Natural killer cell (primary cell): Measurements from ENCODE around the gene AIFM2. TPM values are rescaled to one million over a fixed set of nuclear protein-coding genes. Genes with fewer than 3 reads are reported as not detected.

ENCODE experiments used
- ATAC-seq, 3 donors: fragments of 150-1000 bp in 2 of 3; fragments of 200-7000 bp in 1 of 3; cut with Tn5 transposase; 1 replicate in 1 of 3; 2 replicates in 2 of 3; pipeline ENCODE4 v1.10.0; 2021; ENCODE audit warnings: mild to moderate bottlenecking in 2 of 3, moderate library complexity in 2 of 3
- DNase-seq, 2 donors: peaks; one replicate each; pipeline versions ENCODE4 v3.0.0 to v3.0.0-alpha.2; 2013 to 2021; ENCODE audit warnings: mixed read lengths in 1 of 2
- H3K27ac ChIP-seq: one replicate; pipeline ENCODE4 v1.5.1; 2013; ENCODE audit warnings: mild to moderate bottlenecking, low read length
- H3K27me3 ChIP-seq: one replicate; pipeline ENCODE4 v1.6.1; 2013; ENCODE audit warnings: low read length; ENCODE audit not compliant: control insufficient read depth, insufficient read depth
- H3K36me3 ChIP-seq: one replicate; pipeline ENCODE4 v1.6.1; 2013; ENCODE audit warnings: low read length; ENCODE audit not compliant: control insufficient read depth, insufficient read depth
- H3K4me1 ChIP-seq: one replicate; pipeline ENCODE4 v1.6.1; 2013; ENCODE audit warnings: low read length; ENCODE audit not compliant: control insufficient read depth, insufficient read depth
- H3K4me3 ChIP-seq: one replicate; pipeline ENCODE4 v1.5.1; 2013; ENCODE audit warnings: low read length
- H3K9me3 ChIP-seq: one replicate; pipeline ENCODE4 v1.6.1; 2013; ENCODE audit warnings: low read length; ENCODE audit not compliant: control insufficient read depth, insufficient read depth
- H3K27ac Mint-ChIP-seq, 2 donors: one replicate each; pipeline ENCODE4 v1.8.0; 2022; ENCODE audit warnings: mild to moderate bottlenecking in 2 of 2, mixed read lengths in 2 of 2, moderate library complexity in 1 of 2
- H3K27me3 Mint-ChIP-seq, 2 donors: one replicate each; pipeline ENCODE4 v1.8.0; 2022; ENCODE audit warnings: low read depth in 2 of 2, mixed read lengths in 2 of 2
- H3K36me3 Mint-ChIP-seq: one replicate; pipeline ENCODE4 v1.8.0; 2022; ENCODE audit warnings: mixed read lengths
- H3K4me1 Mint-ChIP-seq, 2 donors: one replicate each; pipeline ENCODE4 v1.8.0; 2022; ENCODE audit warnings: mixed read lengths in 2 of 2
- H3K4me3 Mint-ChIP-seq: one replicate; pipeline ENCODE4 v1.8.0; 2022; ENCODE audit warnings: mild to moderate bottlenecking, moderate library complexity, mixed read lengths
- H3K9me3 Mint-ChIP-seq, 2 donors: one replicate each; pipeline ENCODE4 v1.8.0; 2022; ENCODE audit warnings: mixed read lengths in 2 of 2
- WGBS: methylation state at CpG from one replicate; pipeline ENCODE4 v1.1.7; 2013; ENCODE audit warnings: missing lambda C conversion rate; ENCODE audit not compliant: insufficient coverage; 5-methylcytosine and 5-hydroxymethylcytosine counted together
- intact Hi-C: fragments of 100-400 bp; cut with micrococcal nuclease; formaldehyde crosslinking; loops from one replicate; pipeline ENCODE4 v1.14.2; 2022
- total RNA-seq, 4 donors: library from RNA; stranded (reverse); fragments of 120-200 nt in 1 of 4; gene quantifications; one replicate each; pipeline versions ENCODE4 v1.2.3 to v1.2.4, GENCODE V29; 2013 to 2022
- TF ChIP-seq, protein P1 (sequence below): fragments of 200-600 bp; IDR thresholded peaks from one replicate; pipeline ENCODE4 v1.8.0; 2022; ENCODE audit warnings: antibody characterized with exemption

Gene AIFM2
- total RNA-seq, 3 donors from 2014 or later (not counting 1 experiment from before 2014, with no cell fraction given) = 3.7 to 4.2 (median 3.9) TPM

DNA sequence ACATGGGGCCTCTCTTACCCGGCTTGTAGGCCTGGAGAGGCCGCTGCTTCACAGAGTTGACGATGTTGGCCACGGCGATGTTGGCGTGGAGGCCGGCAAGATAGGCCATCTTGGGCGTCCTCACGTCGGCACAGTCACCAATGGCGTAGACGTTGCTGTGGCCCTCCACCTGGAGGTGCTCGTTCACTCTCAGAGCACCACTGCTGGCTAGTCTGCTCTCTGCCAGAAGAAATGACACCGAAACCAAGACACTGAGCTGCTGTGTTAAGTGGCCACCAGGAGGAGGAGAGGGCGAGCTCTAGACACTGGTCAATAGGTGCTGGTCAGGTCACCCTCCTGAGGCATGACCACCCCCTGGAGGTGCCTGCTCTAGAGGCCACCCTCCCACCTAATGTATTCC, 17.7 kb downstream of the AIFM2 start:
- DNase-seq (no peak), ATAC-seq (no peak)
- H3K9me3 Mint-ChIP-seq = no peaks in the 10 kb centered on the region
- no peak overlapping the region for H3K4me3 Mint-ChIP-seq
- WGBS = 96% methylated on average over 15 of the region's 15 CpGs
- TF ChIP-seq, protein P1, sequence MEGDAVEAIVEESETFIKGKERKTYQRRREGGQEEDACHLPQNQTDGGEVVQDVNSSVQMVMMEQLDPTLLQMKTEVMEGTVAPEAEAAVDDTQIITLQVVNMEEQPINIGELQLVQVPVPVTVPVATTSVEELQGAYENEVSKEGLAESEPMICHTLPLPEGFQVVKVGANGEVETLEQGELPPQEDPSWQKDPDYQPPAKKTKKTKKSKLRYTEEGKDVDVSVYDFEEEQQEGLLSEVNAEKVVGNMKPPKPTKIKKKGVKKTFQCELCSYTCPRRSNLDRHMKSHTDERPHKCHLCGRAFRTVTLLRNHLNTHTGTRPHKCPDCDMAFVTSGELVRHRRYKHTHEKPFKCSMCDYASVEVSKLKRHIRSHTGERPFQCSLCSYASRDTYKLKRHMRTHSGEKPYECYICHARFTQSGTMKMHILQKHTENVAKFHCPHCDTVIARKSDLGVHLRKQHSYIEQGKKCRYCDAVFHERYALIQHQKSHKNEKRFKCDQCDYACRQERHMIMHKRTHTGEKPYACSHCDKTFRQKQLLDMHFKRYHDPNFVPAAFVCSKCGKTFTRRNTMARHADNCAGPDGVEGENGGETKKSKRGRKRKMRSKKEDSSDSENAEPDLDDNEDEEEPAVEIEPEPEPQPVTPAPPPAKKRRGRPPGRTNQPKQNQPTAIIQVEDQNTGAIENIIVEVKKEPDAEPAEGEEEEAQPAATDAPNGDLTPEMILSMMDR = no peak
- intact Hi-C loops = no loop called here
- Histone ChIP-seq H3K9me3 (no peaks in the 10 kb centered on the region), H3K4me1 (peaks cover 9% of the 10 kb centered on the region), H3K27me3 (no peaks in the 10 kb centered on the region), H3K27ac (no peak overlapping the region), H3K4me3 (no peak overlapping the region), H3K36me3 (peaks cover 12% of the 10 kb centered on the region)
- H3K27ac Mint-ChIP-seq = no peak overlapping the region
- peaks cover 5 to 6% of the 10 kb centered on the region in 2 donors for H3K4me1 Mint-ChIP-seq
- no peaks in the 10 kb centered on the region for H3K36me3 Mint-ChIP-seq
- no peaks in the 10 kb centered on the region for H3K27me3 Mint-ChIP-seq

DNA sequence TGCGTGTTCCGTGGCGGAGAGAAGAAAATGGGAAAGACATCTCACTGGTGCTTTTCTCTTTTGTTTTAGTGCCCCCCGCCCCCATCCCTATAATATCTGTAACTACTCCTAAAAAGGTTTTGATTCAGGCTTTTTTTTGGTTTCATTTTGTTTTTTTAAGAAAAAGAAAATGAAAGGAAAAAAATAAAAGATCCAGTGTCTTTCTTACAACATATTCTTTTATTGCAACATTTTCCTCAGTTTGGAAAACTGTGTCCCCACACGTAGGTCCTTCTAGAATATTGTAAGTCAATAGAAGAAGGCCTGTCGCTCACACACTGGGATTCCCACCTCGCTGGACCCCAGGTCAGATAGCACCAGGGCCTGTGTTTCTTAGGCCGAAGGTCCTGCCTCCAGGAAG, 20.6 kb downstream of the AIFM2 start:
- Histone ChIP-seq H3K36me3 (peaks cover 10% of the 10 kb centered on the region), H3K4me3 (no peak overlapping the region), H3K4me1 (peaks cover 9% of the 10 kb centered on the region), H3K27me3 (no peaks in the 10 kb centered on the region), H3K27ac (no peak overlapping the region), H3K9me3 (no peaks in the 10 kb centered on the region)
- H3K27me3 Mint-ChIP-seq = no peaks in the 10 kb centered on the region
- H3K4me3 Mint-ChIP-seq = no peak overlapping the region
- H3K27ac Mint-ChIP-seq = no peak overlapping the region
- TF ChIP-seq, protein P1 = no peak
- no peak for DNase-seq
- H3K4me1 Mint-ChIP-seq = peaks cover 11% of the 10 kb centered on the region in 2 donors
- ATAC-seq = no peak
- 95% methylated on average over 7 of the region's 8 CpGs for WGBS
- no peaks in the 10 kb centered on the region for H3K36me3 Mint-ChIP-seq
- H3K9me3 Mint-ChIP-seq = no peaks in the 10 kb centered on the region
- intact Hi-C loops = no loop called here

DNA sequence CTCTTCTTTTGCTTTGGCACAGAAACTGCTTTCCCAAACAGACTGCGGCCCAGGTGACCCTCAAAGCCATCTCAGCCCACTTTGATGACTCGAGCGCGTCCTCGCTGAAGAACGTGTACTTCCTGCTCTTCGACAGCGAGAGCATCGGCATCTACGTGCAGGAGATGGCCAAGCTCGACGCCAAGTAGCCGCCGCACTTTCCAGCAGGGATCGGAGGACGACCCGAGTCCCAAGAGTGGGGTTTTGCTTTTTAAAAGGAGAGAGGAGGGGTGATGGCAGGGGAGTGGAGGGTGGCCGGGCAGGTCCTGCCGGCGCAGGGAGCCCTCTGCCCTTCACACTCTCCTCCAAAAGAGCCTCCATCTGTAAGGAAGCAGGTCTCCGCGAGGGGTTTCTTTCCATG, 21.1 kb downstream of the AIFM2 start:
- intact Hi-C loops = no loop called here

More for the DNA sequence above, 21.1 kb downstream of the AIFM2 start:
- 96% methylated on average over 19 of the region's 22 CpGs for WGBS
- peaks cover 10% of the 10 kb centered on the region for H3K36me3 ChIP-seq
- Mint-ChIP-seq H3K36me3 (no peaks in the 10 kb centered on the region), H3K4me1 (peaks cover 10 to 11% of the 10 kb centered on the region in 2 donors), H3K27ac (no peak overlapping the region), H3K27me3 (no peaks in the 10 kb centered on the region), H3K9me3 (no peaks in the 10 kb centered on the region), H3K4me3 (no peak overlapping the region)
- no peaks in the 10 kb centered on the region for H3K27me3 ChIP-seq
- ATAC-seq = no peak
- no peak overlapping the region for H3K27ac ChIP-seq
- no peak overlapping the region for H3K4me3 ChIP-seq
- H3K4me1 ChIP-seq = peaks cover 6% of the 10 kb centered on the region
- TF ChIP-seq, protein P1 = no peak
- no peaks in the 10 kb centered on the region for H3K9me3 ChIP-seq
- DNase-seq = no peak
